SU-DHL-6 (cell line): ENCODE data around the gene RAB3GAP1.

Experiments used
- CTCF ChIP-seq: fragments of 200-600 bp; sonication (generic); IDR thresholded peaks from one replicate; pipeline ENCODE4 v1.5.1; 2017; ENCODE audit warnings: antibody characterized with exemption, mild to moderate bottlenecking, low read length, moderate library complexity; ENCODE audit not compliant: insufficient read depth, poor library complexity, severe bottlenecking
- EZH2phosphoT487 ChIP-seq: fragments of 200-600 bp; sonication (generic), shearing (Covaris generic); conservative IDR thresholded peaks from 2 replicates; pipeline ENCODE4 v1.6.1; 2018; ENCODE audit warnings: mild to moderate bottlenecking, antibody characterized with exemption, low read length, moderate library complexity, mixed read lengths

GRCh38 chr2:135072125-135072997, 20.3 kb downstream of the RAB3GAP1 start:
- TF ChIP-seq CTCF (no peak), EZH2phosphoT487 (no peak)
